ENCODE data around the gene SMAP2.
"Not testable (repeated sequence)": the region's sequence is repeated elsewhere in the genome, so short reads cannot be mapped to it uniquely, and the experiment has no call there.

SMAP2 gene

GRCh38 chr1:40372658-40373322 lies 737 bp upstream of the SMAP2 start:
- DNase-seq (ENCODE audit: low read depth, low spot score) = no peak

DNA sequence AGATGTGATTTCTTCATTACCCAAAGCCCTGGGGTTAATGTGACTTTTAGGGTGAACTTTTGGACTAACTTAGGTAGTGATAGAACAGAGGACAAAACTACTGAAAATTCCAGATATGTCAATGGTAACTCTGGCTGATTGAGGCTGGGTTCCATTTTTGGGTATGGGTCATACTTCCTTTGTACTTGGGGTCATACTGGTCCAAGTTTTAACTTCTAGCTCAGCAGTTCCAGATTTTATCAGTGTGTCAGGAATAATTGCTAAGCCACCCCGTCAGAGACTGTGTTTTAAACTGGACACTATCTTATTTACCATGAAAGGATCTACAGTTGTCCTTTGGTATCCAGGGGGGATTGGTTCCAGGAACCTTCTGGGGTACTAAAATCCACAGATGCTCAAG lies 4.0 kb downstream of the SMAP2 start:
- DNase-seq (ENCODE audit: low read depth, low spot score) = no peak

DNA sequence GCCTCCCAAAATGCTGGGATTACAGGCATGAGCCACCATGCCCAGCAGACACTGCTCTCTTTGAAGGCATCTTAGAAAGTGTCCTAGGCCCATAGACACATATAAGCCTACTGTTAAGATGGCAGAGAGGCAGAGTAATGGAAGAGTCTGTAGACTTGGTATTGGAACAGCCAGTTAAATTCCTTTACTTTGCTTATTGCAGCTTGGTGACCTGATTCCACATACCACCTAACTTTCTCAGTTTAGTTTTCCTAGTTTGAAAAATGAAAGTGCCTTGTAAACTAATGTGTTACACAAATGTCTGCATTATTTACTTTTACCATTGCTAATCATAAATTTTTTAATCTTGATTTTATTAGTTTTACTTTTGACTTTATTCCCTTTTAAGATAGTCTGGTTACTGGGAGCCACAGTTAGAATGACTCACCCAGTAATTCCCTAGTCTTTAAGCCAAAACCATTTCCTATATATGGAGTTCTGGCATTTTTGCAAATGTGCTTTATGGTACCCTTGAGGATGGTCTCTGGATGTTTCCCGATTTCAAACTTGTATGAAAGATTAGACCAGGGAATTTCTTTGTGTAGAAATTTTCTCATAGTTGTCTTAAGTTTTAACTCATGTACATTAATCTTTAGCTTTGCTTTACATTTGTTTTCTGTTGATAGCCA lies 6.4 kb downstream of the SMAP2 start:
- no peak for DNase-seq (ENCODE audit: low read depth, low spot score)

- no peak for DNase-seq (ENCODE audit: low read depth, low spot score)
Measured at GRCh38 chr1:40380817-40381216, 7.3 kb downstream of the SMAP2 start.

DNA sequence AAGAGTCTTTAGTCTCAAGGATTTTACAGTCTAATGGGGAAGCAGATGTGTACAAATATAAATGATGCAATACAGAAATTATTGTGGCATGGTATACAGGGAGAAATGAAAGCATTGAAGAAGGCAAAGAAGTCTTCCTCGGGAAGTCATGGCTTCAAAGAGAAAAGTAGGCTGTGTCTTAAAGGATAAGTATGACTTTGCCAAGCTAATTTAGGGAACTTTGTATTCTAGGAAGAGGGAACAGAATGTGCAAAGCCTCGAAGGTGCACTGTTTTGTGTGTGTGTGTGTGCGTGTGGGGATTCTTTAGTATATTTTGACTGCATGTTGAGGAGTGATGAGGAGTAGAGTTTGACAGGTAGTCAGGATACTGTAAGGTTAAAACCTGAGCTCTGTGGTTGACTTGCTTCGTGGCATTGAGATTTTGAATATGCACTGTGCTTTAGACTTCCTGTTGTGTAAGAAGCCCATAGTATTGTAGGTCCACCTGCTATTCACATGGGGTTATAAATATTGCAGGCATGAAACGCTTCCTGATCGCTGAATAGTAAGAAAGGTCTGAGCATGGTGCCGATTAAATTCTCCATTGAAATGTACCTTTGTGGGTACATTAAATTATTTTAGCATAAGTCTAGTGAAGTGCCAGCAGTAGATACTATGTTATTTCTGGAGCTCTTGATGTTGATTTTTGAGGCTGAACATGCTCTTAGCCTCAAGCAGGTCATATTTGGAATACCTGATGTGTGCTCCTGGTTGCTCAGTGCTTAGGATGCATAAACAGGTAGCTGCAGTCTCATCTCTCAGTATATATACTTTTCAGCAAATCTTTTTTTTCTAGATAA lies 8.0 kb downstream of the SMAP2 start:
- DNase-seq (ENCODE audit: low read depth, low spot score) = no peak

DNA sequence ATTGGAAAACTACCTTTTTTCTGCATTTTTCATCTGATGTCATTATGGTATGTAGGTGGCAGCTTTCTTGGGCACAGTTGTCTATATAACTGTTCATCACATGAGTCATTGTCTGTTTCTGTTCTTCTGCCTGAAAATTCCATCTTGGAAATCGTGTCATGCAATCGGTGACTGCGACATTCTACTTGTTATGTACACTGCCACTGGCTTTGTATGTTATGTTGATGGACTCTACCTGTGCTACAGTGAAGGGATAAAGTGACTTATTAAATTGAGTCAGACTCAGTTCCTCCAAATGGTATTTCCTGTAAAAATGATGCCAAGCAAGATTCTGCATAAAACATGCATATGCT lies 8.6 kb downstream of the SMAP2 start:
- DNase-seq (ENCODE audit: low read depth, low spot score) = no peak

- no peak for DNase-seq (ENCODE audit: low read depth, low spot score)
Measured at GRCh38 chr1:40382601-40383000, 9.1 kb downstream of the SMAP2 start.

- DNase-seq (ENCODE audit: low read depth, low spot score) = no peak
Measured at GRCh38 chr1:40383095-40383487, 9.6 kb downstream of the SMAP2 start.

- DNase-seq (ENCODE audit: low read depth, low spot score) = no peak
Measured at GRCh38 chr1:40383488-40384412, 10.2 kb downstream of the SMAP2 start.

DNA sequence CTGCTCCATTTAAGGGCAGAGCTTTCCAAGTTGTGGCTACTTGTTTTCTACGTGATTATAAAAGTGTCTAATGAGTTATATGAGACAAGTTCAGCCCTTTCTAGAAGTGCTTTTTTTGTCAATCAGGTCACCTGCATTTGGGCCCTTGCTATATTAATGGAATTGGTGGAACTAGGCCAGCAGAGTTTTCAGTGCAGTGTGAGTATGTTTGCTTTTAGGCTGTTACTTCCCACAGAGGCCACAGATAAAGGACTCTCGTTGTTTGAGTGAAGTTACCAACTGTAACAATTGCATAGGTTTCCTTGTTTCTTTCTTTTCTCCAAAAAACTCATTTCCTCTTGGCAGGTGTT lies 10.9 kb downstream of the SMAP2 start:
- DNase-seq (ENCODE audit: low read depth, low spot score) = no peak

- no peak for DNase-seq (ENCODE audit: low read depth, low spot score)
Measured at GRCh38 chr1:40384887-40385286, 11.4 kb downstream of the SMAP2 start.

GRCh38 chr1:40385437-40386358 lies 12.2 kb downstream of the SMAP2 start:
- DNase-seq (ENCODE audit: low read depth, low spot score) = no peak

- no peak for DNase-seq (ENCODE audit: low read depth, low spot score)
Measured at GRCh38 chr1:40386359-40386723, 12.8 kb downstream of the SMAP2 start.

DNA sequence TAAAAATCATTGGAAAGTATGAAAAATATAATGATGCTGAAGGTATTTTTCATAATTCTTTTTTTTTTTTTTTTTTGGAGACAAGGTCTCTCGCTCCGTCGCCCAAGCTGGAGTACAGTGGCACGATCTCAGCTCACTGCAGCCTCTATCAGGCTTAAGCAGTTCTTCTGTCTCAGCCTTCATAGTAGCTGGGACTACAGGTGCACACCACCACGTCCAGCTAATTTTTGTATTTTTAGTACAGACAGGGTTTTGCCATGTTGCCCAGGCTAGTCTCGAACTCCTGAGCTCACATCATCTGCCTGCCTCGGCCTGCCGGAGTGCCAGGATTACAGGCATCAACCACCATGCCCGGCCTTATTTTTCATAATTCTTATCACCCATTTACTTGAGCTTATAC lies 13.3 kb downstream of the SMAP2 start:
- DNase-seq (ENCODE audit: low read depth, low spot score) = no peak

DNA sequence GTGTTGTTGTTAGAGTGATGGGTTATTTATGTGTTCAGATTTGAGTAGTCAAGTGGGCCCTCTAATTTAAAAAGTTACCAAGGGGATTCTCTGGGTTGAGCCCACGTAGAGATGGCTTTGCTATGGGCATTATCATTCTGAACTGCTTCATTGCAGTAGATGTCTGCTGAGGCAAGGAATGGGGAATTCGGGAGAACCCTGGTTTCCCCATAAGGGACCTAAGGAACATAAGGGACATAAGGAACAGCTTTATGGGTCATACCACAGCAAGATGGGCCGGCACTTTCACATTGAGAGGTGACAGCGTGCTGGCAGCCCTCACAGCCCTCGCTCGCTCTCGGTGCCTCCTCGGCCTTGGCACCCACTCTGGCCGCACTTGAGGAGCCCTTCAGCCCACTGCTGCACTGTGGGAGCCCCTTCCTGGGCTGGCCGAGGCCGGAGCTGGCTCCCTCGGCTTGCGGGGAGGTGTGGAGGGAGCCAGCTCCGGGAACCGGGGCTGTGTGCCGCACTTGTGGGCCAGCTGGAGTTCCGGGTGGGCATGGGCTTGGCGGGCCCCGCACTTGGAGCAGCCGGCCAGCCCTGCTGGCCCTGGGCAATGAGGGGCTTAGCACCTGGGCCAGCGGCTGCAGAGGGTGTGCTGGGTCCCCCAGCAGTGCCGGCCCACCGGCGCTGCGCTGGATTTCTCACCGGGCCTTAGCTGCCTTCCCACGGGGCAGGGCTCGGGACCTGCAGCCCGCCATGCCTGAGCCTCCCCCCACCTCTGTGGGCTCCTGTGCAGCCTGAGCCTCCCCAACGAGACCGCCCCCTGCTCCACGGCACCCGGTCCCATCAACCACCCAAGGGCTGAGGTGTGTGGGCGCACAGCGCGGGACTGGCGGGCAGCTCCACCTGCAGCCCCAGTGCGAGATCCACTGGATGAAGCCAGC lies 14.1 kb downstream of the SMAP2 start:
- DNase-seq (ENCODE audit: low read depth, low spot score) = not testable (repeated sequence)

DNA sequence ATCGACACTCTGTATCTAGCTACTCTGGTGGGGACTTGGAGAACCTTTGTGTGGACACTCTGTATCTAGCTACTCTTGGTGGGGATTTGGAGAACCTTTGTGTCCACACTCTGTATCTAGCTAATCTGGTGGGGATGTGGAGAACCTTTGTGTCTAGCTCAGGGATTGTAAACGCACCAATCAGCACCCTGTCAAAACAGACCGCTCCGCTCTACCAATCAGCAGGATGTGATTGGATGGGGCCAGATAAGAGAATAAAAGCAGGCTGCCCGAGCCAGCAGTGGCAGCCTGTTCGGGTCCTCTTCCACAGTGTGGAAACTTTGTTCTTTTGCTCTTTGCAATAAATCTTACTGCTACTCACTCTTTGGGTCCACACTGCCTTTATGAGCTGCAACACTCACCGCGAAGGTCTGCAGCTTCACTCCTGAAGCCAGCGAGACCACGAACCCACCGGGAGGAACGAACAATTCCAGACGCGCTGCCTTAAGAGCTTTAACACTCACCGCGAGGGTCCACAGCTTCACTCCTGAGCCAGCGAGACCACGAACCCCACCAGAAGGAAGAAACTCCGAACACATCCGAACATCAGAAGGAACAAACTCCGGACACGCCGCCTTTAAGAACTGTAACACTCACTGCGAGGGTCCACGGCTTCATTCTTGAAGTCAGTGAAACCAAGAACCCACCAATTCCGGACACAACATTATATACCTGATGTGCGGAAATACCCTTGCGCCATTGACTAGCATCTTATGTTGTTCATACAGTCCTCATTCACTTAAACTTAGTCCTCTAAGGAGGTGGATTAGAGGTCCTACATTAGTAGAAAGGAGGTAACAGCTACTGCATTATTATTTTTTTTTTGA lies 15.2 kb downstream of the SMAP2 start:
- not testable (repeated sequence) for DNase-seq (ENCODE audit: low read depth, low spot score)

DNA sequence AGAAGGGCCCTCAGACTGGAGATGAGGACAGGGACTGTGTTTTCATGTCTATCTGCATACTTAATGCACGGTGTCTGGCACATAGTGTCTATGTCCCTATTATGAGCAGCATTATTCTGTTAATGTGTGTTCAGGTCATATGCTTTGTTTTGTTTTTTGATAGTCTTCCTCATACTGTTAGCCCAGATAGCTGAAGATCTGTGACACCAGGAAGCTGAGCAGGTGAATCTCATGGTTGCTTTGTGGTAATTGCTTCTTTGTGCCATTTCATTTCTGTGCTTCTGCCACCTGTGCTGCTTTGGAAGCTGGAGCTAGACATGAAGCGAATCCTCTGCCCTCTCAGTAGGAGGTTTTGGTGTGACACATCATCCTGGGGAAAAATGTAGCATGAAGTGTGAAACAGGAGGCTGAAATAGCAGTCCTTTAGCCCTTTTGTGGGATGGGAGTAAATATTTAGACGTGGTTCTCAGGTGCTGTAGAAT lies 15.8 kb downstream of the SMAP2 start:
- no peak for DNase-seq (ENCODE audit: low read depth, low spot score)

GRCh38 chr1:40389871-40390560 lies 16.5 kb downstream of the SMAP2 start:
- no peak for DNase-seq (ENCODE audit: low read depth, low spot score)
